Panc1 (cell line): ENCODE measurements around the gene COQ5. TPM values are rescaled to one million over a fixed set of nuclear protein-coding genes. Genes with fewer than 3 reads are reported as not detected.

Experiments used
- ATAC-seq: fragments of 200-7000 bp; cut with Tn5 transposase; 2 replicates; pipeline ENCODE4 v1.9.1; 2020; ENCODE audit warnings: mild to moderate bottlenecking, moderate library complexity
- BruUV-seq: library from RNA; stranded (reverse); fragments of 400-500 nt; replicated peaks from 2 replicates; lab custom pipeline; 2021; lab: Mats Ljungman, UMichigan
- CTCF ChIA-PET: fragments of 300-600 bp; sonication (Branson Sonifier 250); formaldehyde crosslinking; loops from one replicate; lab custom pipeline; 2022; ENCODE audit warnings: antibody characterized with exemption; lab: Charles Lee
- POLR2A ChIA-PET: fragments of 300-600 bp; sonication (Branson Sonifier 250); formaldehyde crosslinking; loops from one replicate; lab custom pipeline; 2022; ENCODE audit warnings: antibody characterized with exemption; lab: Charles Lee
- DNase-seq: peaks from one replicate; pipeline ENCODE4 v3.0.0-alpha.2; 2010; ENCODE audit warnings: low read depth, low spot score
- H3K27ac ChIP-seq: 2 replicates; pipeline ENCODE4 v1.5.1; 2011; ENCODE audit warnings: mild to moderate bottlenecking, low read length, inconsistent platforms
- H3K27me3 ChIP-seq: fragments of 200-500 bp; sonication (Bioruptor generic); 2 replicates; pipeline ENCODE4 v1.6.0; 2014; ENCODE audit warnings: low read length, inconsistent platforms; ENCODE audit not compliant: control insufficient read depth, insufficient read depth
- H3K36me3 ChIP-seq: fragments of 200-500 bp; sonication (Bioruptor generic); 2 replicates; pipeline ENCODE4 v1.5.1; 2014; ENCODE audit warnings: inconsistent platforms, mild to moderate bottlenecking, low read length, moderate library complexity; ENCODE audit not compliant: control insufficient read depth, insufficient read depth
- H3K4me1 ChIP-seq: 2 replicates; pipeline ENCODE4 v1.5.1; 2011; ENCODE audit warnings: inconsistent platforms, mild to moderate bottlenecking, low read length, moderate library complexity; ENCODE audit not compliant: control insufficient read depth, insufficient read depth
- H3K4me3 ChIP-seq, 2 experiments: 2 replicates each; pipeline ENCODE4 v1.5.1; 2011 to 2012; ENCODE audit warnings: low read depth in 2 of 2, low read length in 2 of 2, mild to moderate bottlenecking in 2 of 2, inconsistent platforms in 1 of 2, moderate library complexity in 1 of 2
- H3K9me3 ChIP-seq: fragments of 200-500 bp; sonication (Bioruptor generic); 2 replicates; pipeline ENCODE4 v1.5.1; 2014; ENCODE audit warnings: low read depth, mild to moderate bottlenecking, inconsistent platforms, low read length, moderate library complexity; ENCODE audit not compliant: control insufficient read depth, insufficient read depth
- CTCF ChIP-seq: fragments of 450-650 bp; IDR thresholded peaks from 2 replicates; pipeline ENCODE4 v1.5.1; 2017; ENCODE audit warnings: mild to moderate bottlenecking
- POLR2AphosphoS5 ChIP-seq: IDR thresholded peaks from 2 replicates; pipeline ENCODE4 v1.6.1; 2012; ENCODE audit warnings: mild to moderate bottlenecking, low read depth, low read length, moderate library complexity
- REST ChIP-seq, 2 experiments: IDR thresholded peaks; 2 replicates each; pipeline ENCODE4 v1.6.1; 2011 to 2012; ENCODE audit warnings: low read depth in 2 of 2, control low read depth in 1 of 2, low read length in 1 of 2, mild to moderate bottlenecking in 1 of 2, moderate library complexity in 1 of 2; ENCODE audit not compliant: insufficient read depth in 1 of 2
- SIN3A ChIP-seq: IDR thresholded peaks from 2 replicates; pipeline ENCODE4 v1.6.1; 2012; ENCODE audit warnings: low read depth, mild to moderate bottlenecking, low read length, moderate library complexity, borderline replicate concordance; ENCODE audit not compliant: insufficient read depth
- TCF7L2 ChIP-seq: IDR thresholded peaks from 2 replicates; pipeline ENCODE4 v1.6.1; 2011; ENCODE audit warnings: mild to moderate bottlenecking, low read depth, low read length, inconsistent platforms
- in situ Hi-C: cut with HindIII; loops from 2 replicates; pipeline ENCODE4 v1.10.0; 2016; ENCODE audit warnings: low sequenced_read_pairs, low pct_unique_long_range_greater_than_20kb
- intact Hi-C: fragments of 100-400 bp; cut with micrococcal nuclease; formaldehyde crosslinking; loops from one replicate; pipeline ENCODE4 v1.10.0; 2022; ENCODE audit not compliant: unreplicated experiment
- total RNA-seq: library from RNA; stranded (reverse); gene quantifications from one replicate; pipeline ENCODE4 v1.2.1, GENCODE V29; 2021; ENCODE audit not compliant: unreplicated experiment

Gene COQ5
- total RNA-seq, 1 experiment from 2014 or later: 42.9 TPM

- Histone ChIP-seq H3K36me3 (peaks cover 14% of the 10 kb centered on the region), H3K9me3 (no peaks in the 10 kb centered on the region), H3K4me3 (no peak overlapping the region), H3K27me3 (no peaks in the 10 kb centered on the region), H3K4me1 (no peaks in the 10 kb centered on the region), H3K27ac (no peak overlapping the region)
- intact Hi-C loops (no loop called here), in situ Hi-C loops (no loop called here)
- no TSS peak for BruUV-seq
- TF ChIP-seq SIN3A (no peak), REST (IDR thresholded peaks at IDR 0.05; ENCODE audit: insufficient read depth in 1 of 2, low read depth in 2 of 2, low read length in 1 of 2) (no peak), TCF7L2 (no peak), CTCF (no peak), POLR2AphosphoS5 (no peak)
- POLR2A ChIA-PET: no interaction called here
- CTCF ChIA-PET: no interaction called here
- ATAC-seq (no peak), DNase-seq (no peak)
Observed at GRCh38 chr12:120455302-120455701, 73.7 kb downstream of the COQ5 start.

DNA sequence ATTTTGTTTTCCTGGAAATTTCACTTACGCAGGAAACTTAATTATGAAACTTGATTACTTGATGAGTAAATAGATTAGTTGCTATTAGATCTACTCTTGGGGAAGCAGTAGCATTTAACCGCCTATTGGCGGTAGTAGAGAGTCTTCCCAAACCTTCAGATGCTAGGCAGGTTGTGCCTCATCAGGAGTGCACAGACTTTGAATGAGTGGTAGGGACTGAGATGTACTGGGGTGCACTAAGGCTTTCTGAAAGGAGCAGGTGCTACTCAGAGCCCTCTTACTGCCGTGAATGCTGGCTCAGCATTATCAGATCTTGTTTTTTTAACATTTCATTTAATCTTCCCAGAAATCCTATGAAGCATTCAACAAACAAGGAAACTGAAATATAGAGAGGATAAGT, 75.0 kb downstream of the COQ5 start:
- Histone ChIP-seq H3K27me3 (no peaks in the 10 kb centered on the region), H3K9me3 (no peaks in the 10 kb centered on the region), H3K4me3 (no peak overlapping the region), H3K4me1 (no peaks in the 10 kb centered on the region), H3K27ac (no peak overlapping the region), H3K36me3 (peaks cover 13% of the 10 kb centered on the region)
- intact Hi-C loops: no loop called here
- TF ChIP-seq SIN3A (no peak), CTCF (peak; percentile 83)
- ATAC-seq (peak; percentile 74; the same call in 1 of the 2 replicates), DNase-seq (no peak)
- POLR2A ChIA-PET: no interaction called here
- in situ Hi-C loops: no loop called here
- BruUV-seq: no TSS peak
- CTCF ChIA-PET: interaction anchor here (0.6 kb wide), 1 partner anchor 146 kb away, joined by 9 read pairs; no protein-coding TSS in a partner anchor

Other genes starting within 250 kb of the COQ5 start
- gene RNU4-2, start 237.3 kb downstream of the COQ5 start, total RNA-seq: 2,061 TPM
- 1,565 TPM for gene RNU4-1, start 235.9 kb downstream of the COQ5 start, total RNA-seq
- 1.5 TPM for gene SIRT4, start 226.8 kb downstream of the COQ5 start, total RNA-seq
- 0.69 TPM for gene PLA2G1B, start 201.4 kb downstream of the COQ5 start, total RNA-seq
- 4.1 TPM for gene MSI1, start 160.0 kb downstream of the COQ5 start, total RNA-seq
- 557 TPM for gene COX6A1, start 91.0 kb downstream of the COQ5 start, total RNA-seq
- gene TRIAP1, start 82.8 kb downstream of the COQ5 start, total RNA-seq: 23.9 TPM
- 34.7 TPM for gene GATC, start 82.7 kb downstream of the COQ5 start, total RNA-seq
- gene SRSF9, start 59.4 kb downstream of the COQ5 start, total RNA-seq: 269 TPM
- gene DYNLL1, start 33.0 kb downstream of the COQ5 start, total RNA-seq: 482 TPM
- gene RNF10, start 5.2 kb upstream of the COQ5 start, total RNA-seq: 177 TPM
- gene POP5, start 52.2 kb upstream of the COQ5 start, total RNA-seq: 43.7 TPM
- gene CABP1, start 111.5 kb upstream of the COQ5 start, total RNA-seq: not detected
- gene MLEC, start 158.0 kb upstream of the COQ5 start, total RNA-seq: 171 TPM
- 26.0 TPM for gene UNC119B, start 181.3 kb upstream of the COQ5 start, total RNA-seq
- 15.9 TPM for gene ACADS, start 196.7 kb upstream of the COQ5 start, total RNA-seq